Ovary (tissue), 9 donors: ENCODE measurements around the gene TXNRD2. TPM values are rescaled to one million over a fixed set of nuclear protein-coding genes. Genes with fewer than 3 reads are reported as not detected.

ENCODE experiments used
- DNase-seq, 5 donors: peaks; one replicate each; pipeline ENCODE4 v3.0.0-alpha.2; 2019 to 2020
- H3K27ac ChIP-seq, 2 donors: fragments of 200-600 bp; one replicate each; pipeline versions ENCODE4 v1.5.1 to v1.8.0; 2019 to 2022
- H3K27me3 ChIP-seq: fragments of 200-600 bp; one replicate; pipeline ENCODE4 v1.8.0; 2022
- H3K36me3 ChIP-seq: fragments of 200-600 bp; sonication (generic); one replicate; pipeline ENCODE4 v1.5.1; 2019
- H3K4me1 ChIP-seq: one replicate; pipeline ENCODE4 v1.8.1; 2013; ENCODE audit warnings: mild to moderate bottlenecking, moderate library complexity; ENCODE audit not compliant: insufficient read depth
- H3K4me3 ChIP-seq: fragments of 200-600 bp; sonication (generic); one replicate; pipeline ENCODE4 v1.5.1; 2017
- H3K9me3 ChIP-seq, 2 donors: fragments of 200-600 bp in 1 of 2; sonication (generic) in 1 of 2; one replicate each; pipeline versions ENCODE4 v1.5.1 to v1.8.1; 2013 to 2019; ENCODE audit warnings: mild to moderate bottlenecking in 1 of 2, moderate library complexity in 1 of 2
- EP300 ChIP-seq: sonication (generic); formaldehyde crosslinking; IDR thresholded peaks from one replicate; pipeline ENCODE4 v1.6.1; 2017; ENCODE audit warnings: antibody characterized with exemption
- POLR2A ChIP-seq: fragments of 450-650 bp; IDR thresholded peaks from one replicate; pipeline ENCODE4 v1.6.1; 2017; ENCODE audit warnings: antibody characterized with exemption, mild to moderate bottlenecking, moderate library complexity
- WGBS, 3 donors: extraction: QIAGEN DNeasy Blood & Tissue Kit in 1 of 3; methylation state at CpG; one replicate each; pipeline versions ENCODE4 v1.1.5 to v1.1.7; 2013 to 2017; 5-methylcytosine and 5-hydroxymethylcytosine counted together
- intact Hi-C, 4 donors: fragments of 100-400 bp; cut with DNase I; formaldehyde crosslinking; loops; one replicate each; pipeline versions ENCODE4 v1.11.0 to v1.15.1; 2022 to 2023
- polyA plus RNA-seq, 2 donors: library from polyadenylated mRNA; stranded (reverse); fragments of 200-250 nt in 1 of 2; fragments of 350-450 nt in 1 of 2; fragmentation: Illumina TruSeq in 1 of 2; extraction: RNeasy Lipid Tissue Mini Kit (QIAGEN cat#74804) in 1 of 2; gene quantifications; one replicate each; pipeline ENCODE4 v1.2.3, GENCODE V29; 2013 to 2014
- total RNA-seq, 7 donors: library from RNA; depleted of rRNA in 2 of 7; stranded (reverse); fragments of >200 nt in 2 of 7; fragmentation: NEBNext Ultra II Directional in 3 of 7; extraction: Animal tissue kit (Norgen Biotek cat#: 25700) in 3 of 7; gene quantifications; one replicate each; pipeline versions ENCODE4 v1.1.0 to v1.2.4, GENCODE V29; 2016 to 2023
- TF ChIP-seq, protein P1 (sequence below), 3 donors: fragments of 450-650 bp in 2 of 3; fragments of 200-600 bp in 1 of 3; IDR thresholded peaks; one replicate each; pipeline versions ENCODE4 v1.5.1 to v1.8.0; 2016 to 2022; ENCODE audit warnings: antibody characterized with exemption in 3 of 3, mild to moderate bottlenecking in 1 of 3
- donor health status: DM: no; HTN: no; CAD: no; lungs with moderate emphysema.
- donor health status: DM: no; HTN: no; CAD: no.
- donor health status: Bipolar disorder and iron deficiency.
- donor health status: DM: yes; HTN: yes; CAD: no.
- donor health status: DM: no; HTN: no; CAD: no.
- donor health status: DM: yes; HTN: yes; CAD: no.

Gene TXNRD2
- total and polyA plus RNA-seq, 9 donors = 21.3 to 37.8 (median 26.9) TPM

DNA sequence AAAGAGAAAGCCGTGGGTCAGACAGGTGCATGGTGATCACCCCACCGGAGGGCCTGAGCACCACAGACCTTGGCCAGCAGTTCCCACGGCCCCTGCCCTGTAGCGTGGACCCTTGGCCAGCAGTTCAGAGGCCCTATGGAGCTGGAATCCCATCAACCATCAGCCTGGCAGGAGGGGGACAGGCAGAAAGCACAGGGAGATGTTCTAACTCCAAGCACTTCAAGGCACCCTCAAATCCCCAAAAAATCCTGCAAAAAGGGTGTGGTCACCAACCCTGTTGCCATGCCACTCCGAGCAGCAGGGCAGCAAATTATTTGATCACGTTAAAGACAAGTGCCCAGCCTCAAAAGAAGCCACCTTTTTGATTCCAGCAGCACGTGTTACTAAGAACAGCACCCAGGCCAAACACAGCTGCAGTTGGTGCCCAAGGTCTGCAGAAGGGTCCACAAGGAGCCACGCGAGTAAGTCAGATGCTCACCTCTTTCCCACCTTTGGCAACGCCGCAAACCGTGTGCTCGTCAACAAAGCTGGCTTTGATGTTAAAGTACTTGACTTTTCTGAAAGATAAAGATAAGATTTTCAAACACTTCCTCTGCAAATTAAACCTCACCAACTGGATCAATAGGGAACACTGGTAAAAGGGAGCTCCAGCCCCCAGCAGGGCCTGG, 26.2 kb downstream of the TXNRD2 start:
- Histone ChIP-seq H3K27me3 (no peaks in the 10 kb centered on the region), H3K9me3 (no peaks in the 10 kb centered on the region), H3K4me3 (no peak overlapping the region), H3K36me3 (no peaks in the 10 kb centered on the region), H3K27ac (no peak overlapping the region), H3K4me1 (no peaks in the 10 kb centered on the region)
- WGBS, 3 donors = 85 to 91% (median 90%) methylated on average over 13 of the region's 13 CpGs
- no peak for TF ChIP-seq EP300
- TF ChIP-seq POLR2A = no peak
- TF ChIP-seq, protein P1, sequence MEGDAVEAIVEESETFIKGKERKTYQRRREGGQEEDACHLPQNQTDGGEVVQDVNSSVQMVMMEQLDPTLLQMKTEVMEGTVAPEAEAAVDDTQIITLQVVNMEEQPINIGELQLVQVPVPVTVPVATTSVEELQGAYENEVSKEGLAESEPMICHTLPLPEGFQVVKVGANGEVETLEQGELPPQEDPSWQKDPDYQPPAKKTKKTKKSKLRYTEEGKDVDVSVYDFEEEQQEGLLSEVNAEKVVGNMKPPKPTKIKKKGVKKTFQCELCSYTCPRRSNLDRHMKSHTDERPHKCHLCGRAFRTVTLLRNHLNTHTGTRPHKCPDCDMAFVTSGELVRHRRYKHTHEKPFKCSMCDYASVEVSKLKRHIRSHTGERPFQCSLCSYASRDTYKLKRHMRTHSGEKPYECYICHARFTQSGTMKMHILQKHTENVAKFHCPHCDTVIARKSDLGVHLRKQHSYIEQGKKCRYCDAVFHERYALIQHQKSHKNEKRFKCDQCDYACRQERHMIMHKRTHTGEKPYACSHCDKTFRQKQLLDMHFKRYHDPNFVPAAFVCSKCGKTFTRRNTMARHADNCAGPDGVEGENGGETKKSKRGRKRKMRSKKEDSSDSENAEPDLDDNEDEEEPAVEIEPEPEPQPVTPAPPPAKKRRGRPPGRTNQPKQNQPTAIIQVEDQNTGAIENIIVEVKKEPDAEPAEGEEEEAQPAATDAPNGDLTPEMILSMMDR (IDR thresholded peaks at IDR 0.05) = no peak
- no peak for DNase-seq
- intact Hi-C loops = no loop called here

DNA sequence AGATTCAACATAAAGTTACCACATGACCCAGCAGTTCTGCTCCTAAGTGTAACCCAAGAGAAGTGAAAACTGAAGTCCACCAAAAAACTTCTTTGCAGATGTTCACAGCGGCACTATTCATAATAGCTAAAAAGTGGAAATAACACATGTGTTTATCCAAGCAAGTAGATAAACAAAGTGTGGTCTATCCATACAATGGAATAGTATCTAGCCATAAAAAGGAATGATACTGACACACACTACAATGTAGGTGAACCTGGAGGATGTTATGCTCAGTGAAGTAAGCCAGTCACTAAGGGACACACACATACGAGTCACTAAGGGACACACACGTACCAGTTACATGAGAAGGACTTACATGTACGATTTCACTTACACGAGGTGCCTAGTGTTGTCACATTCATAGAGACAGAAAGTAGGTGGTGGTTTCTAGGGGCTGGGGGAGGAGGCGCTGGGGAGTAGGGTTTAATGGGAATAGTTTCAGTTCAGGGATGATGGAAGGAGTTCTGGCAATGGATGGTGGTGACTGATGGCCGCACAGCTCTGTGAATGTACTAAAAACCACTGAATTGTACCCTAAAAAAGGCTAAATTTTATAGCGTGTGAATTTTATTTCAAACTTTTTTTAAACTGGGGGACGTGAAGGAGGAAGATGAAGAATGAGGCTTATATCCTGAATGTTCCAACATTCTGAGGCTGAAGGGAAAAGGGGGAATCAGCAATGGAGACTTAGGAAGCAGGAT, 27.2 kb downstream of the TXNRD2 start:
- H3K4me3 ChIP-seq = no peak overlapping the region
- H3K4me1 ChIP-seq = no peaks in the 10 kb centered on the region
- no peaks in the 10 kb centered on the region for H3K36me3 ChIP-seq
- no peaks in the 10 kb centered on the region for H3K9me3 ChIP-seq
- DNase-seq = no peak
- H3K27ac ChIP-seq = no peak overlapping the region
- H3K27me3 ChIP-seq = no peaks in the 10 kb centered on the region
- TF ChIP-seq POLR2A (no peak), EP300 (no peak)
- TF ChIP-seq, protein P1 (IDR thresholded peaks at IDR 0.05) = no peak
- WGBS, 3 donors = 96 to 97% (median 96%) methylated on average over 9 of the region's 9 CpGs
- intact Hi-C loops = loop anchor here in 1 of 4 donors (5.0 kb wide), 1 partner anchor 182 kb away; no protein-coding TSS in a partner anchor

DNA sequence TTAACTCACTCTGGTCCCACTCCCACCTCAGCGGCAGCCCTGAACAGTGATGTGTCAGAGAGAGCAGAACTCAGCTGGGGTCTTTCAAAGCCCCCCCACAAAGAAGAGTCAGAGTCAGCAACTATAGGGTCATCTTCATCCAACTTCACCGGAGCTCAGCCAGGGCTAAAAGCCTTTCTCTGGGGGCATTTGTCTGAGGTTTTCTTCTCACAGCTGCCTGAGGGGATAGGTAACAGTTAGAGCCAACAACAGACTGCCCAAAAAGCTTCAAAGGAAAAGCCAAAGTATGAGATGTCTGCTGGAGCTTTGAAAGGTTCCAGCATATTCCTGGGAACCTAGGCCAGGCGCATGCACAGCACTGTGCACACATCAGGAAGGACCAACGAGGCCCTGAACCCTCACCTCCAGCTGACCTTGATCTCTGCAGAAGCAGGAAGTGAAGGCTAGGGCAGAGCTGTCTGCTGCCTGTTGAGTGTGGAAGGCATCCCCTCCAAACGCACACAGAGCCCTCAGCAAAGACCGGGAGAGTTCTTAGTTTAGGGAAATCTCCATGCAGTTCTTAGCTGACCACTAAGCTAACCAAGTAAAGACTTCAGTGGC, 28.2 kb downstream of the TXNRD2 start:
- WGBS, 3 donors = 86 to 90% (median 86%) methylated on average over 6 of the region's 6 CpGs
- TF ChIP-seq, protein P1 (IDR thresholded peaks at IDR 0.05) = no peak
- no peak for TF ChIP-seq EP300
- no peak for DNase-seq
- intact Hi-C loops = loop anchor here in 2 of 4 donors (2.0 to 5.0 kb wide), 2 partner anchors 181 to 183 kb away; no protein-coding TSS in a partner anchor
- Histone ChIP-seq H3K9me3 (no peaks in the 10 kb centered on the region), H3K36me3 (no peaks in the 10 kb centered on the region), H3K4me1 (no peaks in the 10 kb centered on the region), H3K27ac (no peak overlapping the region), H3K4me3 (no peak overlapping the region), H3K27me3 (no peaks in the 10 kb centered on the region)

DNA sequence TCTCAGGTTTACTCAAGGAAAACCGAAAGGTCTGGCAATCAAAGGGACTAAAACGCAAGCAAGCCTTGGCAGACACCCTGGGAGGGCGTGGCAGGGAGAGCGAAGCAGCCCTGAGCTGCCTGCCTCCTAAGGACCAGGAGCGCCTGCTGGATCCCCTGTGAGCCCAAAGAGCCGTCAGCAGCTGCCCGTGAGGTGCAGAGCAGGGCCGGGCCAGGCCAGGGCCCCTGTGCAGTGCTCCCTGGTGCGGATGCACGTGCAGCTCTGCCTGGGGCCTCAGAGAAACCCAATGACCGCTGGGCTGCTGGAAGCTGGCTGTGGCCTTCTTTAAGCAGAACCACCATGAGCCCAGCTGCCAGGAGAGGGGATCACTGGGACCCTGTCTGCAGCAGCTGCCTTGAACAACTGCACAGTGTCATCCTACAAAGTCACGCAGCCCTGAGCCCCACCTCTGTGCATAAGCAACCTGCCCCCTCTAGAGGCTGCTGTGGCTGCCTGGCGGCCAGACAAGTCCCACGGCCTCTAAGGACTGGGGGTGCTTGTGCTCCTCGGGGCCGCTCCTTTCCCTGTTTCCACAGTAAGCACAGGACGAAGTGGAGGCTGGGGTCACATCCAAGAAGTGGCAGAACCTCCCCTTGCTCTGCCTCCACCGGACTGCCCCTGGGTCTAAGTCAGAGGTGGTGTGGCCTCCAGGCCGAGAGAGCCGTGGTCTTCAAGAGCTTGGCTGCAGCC, 29.2 kb downstream of the TXNRD2 start:
- no peak for DNase-seq
- TF ChIP-seq, protein P1 (IDR thresholded peaks at IDR 0.05) = no peak
- TF ChIP-seq POLR2A = no peak
- no peak for TF ChIP-seq EP300
- no peak overlapping the region for H3K27ac ChIP-seq
- H3K9me3 ChIP-seq = no peaks in the 10 kb centered on the region
- intact Hi-C loops = loop anchor here in 2 of 4 donors (2.0 to 5.0 kb wide), 2 partner anchors 180 to 182 kb away; no protein-coding TSS in a partner anchor
- H3K27me3 ChIP-seq = no peaks in the 10 kb centered on the region
- H3K4me3 ChIP-seq = no peak overlapping the region
- 74 to 84% (median 79%) methylated on average over 18 to 20 of the region's 20 CpGs for WGBS, 3 donors
- H3K36me3 ChIP-seq = no peaks in the 10 kb centered on the region
- no peaks in the 10 kb centered on the region for H3K4me1 ChIP-seq
